ENCODE data around the gene TLCD5. TPM values are rescaled to one million over a fixed set of nuclear protein-coding genes. Genes with fewer than 3 reads are reported as not detected.

The TLCD5 gene
- total and polyA plus RNA-seq, 2 donors from 2014 or later, result 4.9 to 6.0 TPM

GRCh38 chr11:120317689-120318480 is 7.2 kb upstream of the TLCD5 start:
- Histone ChIP-seq H3K27ac (ENCODE audit: low read depth in 2 of 2, low read length in 2 of 2) (no peak overlapping the region), H3K9ac (ENCODE audit: low read length in 3 of 3) (no peak overlapping the region), H3K4me3 (ENCODE audit: low read length in 3 of 3) (no peak overlapping the region), H3K4me1 (ENCODE audit: control insufficient read depth in 2 of 3, insufficient read depth in 2 of 3, low read depth in 1 of 3, low read length in 3 of 3) (no peaks in the 10 kb centered on the region), H3K36me3 (ENCODE audit: control insufficient read depth in 2 of 3, insufficient read depth in 3 of 3, low read length in 3 of 3) (no peaks in the 10 kb centered on the region), H3K27me3 (ENCODE audit: control insufficient read depth, insufficient read depth, low read length) (no peaks in the 10 kb centered on the region), H3K9me3 (ENCODE audit: control insufficient read depth in 2 of 3, insufficient read depth in 1 of 3, low read length in 3 of 3) (no peaks in the 10 kb centered on the region)
- FAIRE-seq, result no peak
- DNase-seq, result peak in 1 of 5 donors; percentile 19
- no peak for TF ChIP-seq CTCF (IDR thresholded peaks at IDR 0.05; ENCODE audit: borderline replicate concordance, extremely low read depth, insufficient read depth)
- intact Hi-C loops (cut with DNase I), result no loop called here

- TF ChIP-seq CTCF (IDR thresholded peaks at IDR 0.05; ENCODE audit: borderline replicate concordance, extremely low read depth, insufficient read depth), result no peak
- FAIRE-seq (no peak), DNase-seq (no peak)
- Histone ChIP-seq H3K9ac (ENCODE audit: low read length in 3 of 3) (no peak overlapping the region), H3K4me3 (ENCODE audit: low read length in 3 of 3) (no peak overlapping the region), H3K27me3 (ENCODE audit: control insufficient read depth, insufficient read depth, low read length) (no peaks in the 10 kb centered on the region), H3K4me1 (ENCODE audit: control insufficient read depth in 2 of 3, insufficient read depth in 2 of 3, low read depth in 1 of 3, low read length in 3 of 3) (no peaks in the 10 kb centered on the region), H3K9me3 (ENCODE audit: control insufficient read depth in 2 of 3, insufficient read depth in 1 of 3, low read length in 3 of 3) (no peaks in the 10 kb centered on the region), H3K36me3 (ENCODE audit: control insufficient read depth in 2 of 3, insufficient read depth in 3 of 3, low read length in 3 of 3) (no peaks in the 10 kb centered on the region), H3K27ac (ENCODE audit: low read depth in 2 of 2, low read length in 2 of 2) (no peak overlapping the region)
- intact Hi-C loops (cut with DNase I), result no loop called here
These were observed 6.2 kb upstream of the TLCD5 start for GRCh38 chr11:120318906-120319305.

- FAIRE-seq (no peak), DNase-seq (no peak)
- TF ChIP-seq CTCF (IDR thresholded peaks at IDR 0.05; ENCODE audit: borderline replicate concordance, extremely low read depth, insufficient read depth), result no peak
- Histone ChIP-seq H3K4me1 (ENCODE audit: control insufficient read depth in 2 of 3, insufficient read depth in 2 of 3, low read depth in 1 of 3, low read length in 3 of 3) (no peaks in the 10 kb centered on the region), H3K27ac (ENCODE audit: low read depth in 2 of 2, low read length in 2 of 2) (no peak overlapping the region), H3K27me3 (ENCODE audit: control insufficient read depth, insufficient read depth, low read length) (no peaks in the 10 kb centered on the region), H3K9ac (ENCODE audit: low read length in 3 of 3) (no peak overlapping the region), H3K36me3 (ENCODE audit: control insufficient read depth in 2 of 3, insufficient read depth in 3 of 3, low read length in 3 of 3) (peaks cover 0 to 8% (median 3%) of the 10 kb centered on the region in 3 donors), H3K9me3 (ENCODE audit: control insufficient read depth in 2 of 3, insufficient read depth in 1 of 3, low read length in 3 of 3) (no peaks in the 10 kb centered on the region), H3K4me3 (ENCODE audit: low read length in 3 of 3) (peak overlapping the region in 1 of 3 donors; percentile 60)
- intact Hi-C loops (cut with DNase I), result no loop called here
These were observed 1.1 kb downstream of the TLCD5 start for GRCh38 chr11:120326228-120326627.
